ENCODE results near the gene ZNRF3.

Gene ZNRF3

DNA sequence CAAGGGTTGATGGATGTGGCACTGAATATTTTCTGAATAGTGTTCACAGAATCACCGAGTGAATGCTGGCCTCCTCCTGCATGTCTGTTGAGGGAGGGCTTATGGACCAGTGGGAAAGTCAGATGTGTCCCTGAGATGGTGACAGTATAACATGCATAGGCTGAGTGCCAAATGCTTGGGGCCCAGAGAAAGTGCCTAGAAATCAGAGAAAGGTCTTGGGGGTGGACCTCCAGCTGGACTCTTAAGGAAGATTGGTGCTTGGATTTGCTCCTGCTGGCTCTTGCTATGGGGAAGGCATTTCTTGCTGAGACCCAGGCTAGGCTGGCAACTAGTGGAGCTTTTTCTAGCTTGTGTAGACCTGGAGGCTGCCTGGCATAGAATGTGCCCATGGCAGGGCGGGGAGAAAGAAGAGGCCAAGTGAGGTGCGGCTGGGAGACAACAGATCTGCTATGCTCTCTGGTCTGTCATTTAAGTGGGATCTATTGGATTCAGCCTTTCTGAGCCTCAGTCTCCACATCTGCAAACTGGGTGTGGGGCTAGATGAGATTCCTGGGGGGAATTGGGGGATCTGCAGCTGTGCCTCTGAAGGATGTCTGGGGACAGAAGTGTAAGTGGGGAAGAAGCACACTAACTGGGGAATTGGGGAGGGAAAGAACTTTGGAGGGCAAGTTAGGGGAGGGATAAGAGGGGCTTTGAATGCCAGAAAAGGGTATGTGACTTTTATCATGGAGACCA lies 27.4 kb downstream of the ZNRF3 start:
- Histone ChIP-seq H3K9me3 (ENCODE audit: control insufficient read depth, low read length) (no peaks in the 10 kb centered on the region), H3K4me3 (ENCODE audit: low read length) (no peak overlapping the region), H3K4me1 (ENCODE audit: control insufficient read depth, insufficient read depth, low read length) (peaks cover 15% of the 10 kb centered on the region), H3K9ac (ENCODE audit: low read length) (no peak overlapping the region), H3K36me3 (ENCODE audit: control insufficient read depth, insufficient read depth, low read length, severe bottlenecking) (no peaks in the 10 kb centered on the region), H3K27me3 (replicated peaks; ENCODE audit: control insufficient read depth, insufficient read depth, low read length) (no peaks in the 10 kb centered on the region)
- no peak for DNase-seq (ENCODE audit: low read depth)

DNA sequence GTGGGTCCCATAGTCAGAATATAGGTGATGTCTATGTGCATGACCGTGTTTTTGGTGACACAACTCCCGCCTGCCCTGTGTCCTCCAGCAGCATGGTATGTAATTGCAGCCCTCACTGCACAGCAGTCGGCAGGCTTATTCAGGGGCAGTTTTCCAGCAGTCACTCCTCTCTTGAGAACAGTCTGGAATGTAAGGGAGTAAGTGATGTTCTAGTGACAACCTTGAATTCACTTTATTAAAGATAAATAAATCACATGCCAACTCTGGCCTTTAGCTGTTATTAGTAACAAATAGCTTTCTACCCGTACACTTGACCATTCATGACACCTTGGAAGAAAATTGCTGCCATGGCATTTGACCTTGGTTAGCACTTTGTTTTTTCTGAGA lies 27.9 kb downstream of the ZNRF3 start:
- Histone ChIP-seq H3K27me3 (replicated peaks; ENCODE audit: control insufficient read depth, insufficient read depth, low read length) (no peaks in the 10 kb centered on the region), H3K4me1 (ENCODE audit: control insufficient read depth, insufficient read depth, low read length) (peaks cover 15% of the 10 kb centered on the region), H3K36me3 (ENCODE audit: control insufficient read depth, insufficient read depth, low read length, severe bottlenecking) (no peaks in the 10 kb centered on the region), H3K9ac (ENCODE audit: low read length) (no peak overlapping the region), H3K4me3 (ENCODE audit: low read length) (no peak overlapping the region), H3K9me3 (ENCODE audit: control insufficient read depth, low read length) (no peaks in the 10 kb centered on the region)
- DNase-seq (ENCODE audit: low read depth) = no peak

DNA sequence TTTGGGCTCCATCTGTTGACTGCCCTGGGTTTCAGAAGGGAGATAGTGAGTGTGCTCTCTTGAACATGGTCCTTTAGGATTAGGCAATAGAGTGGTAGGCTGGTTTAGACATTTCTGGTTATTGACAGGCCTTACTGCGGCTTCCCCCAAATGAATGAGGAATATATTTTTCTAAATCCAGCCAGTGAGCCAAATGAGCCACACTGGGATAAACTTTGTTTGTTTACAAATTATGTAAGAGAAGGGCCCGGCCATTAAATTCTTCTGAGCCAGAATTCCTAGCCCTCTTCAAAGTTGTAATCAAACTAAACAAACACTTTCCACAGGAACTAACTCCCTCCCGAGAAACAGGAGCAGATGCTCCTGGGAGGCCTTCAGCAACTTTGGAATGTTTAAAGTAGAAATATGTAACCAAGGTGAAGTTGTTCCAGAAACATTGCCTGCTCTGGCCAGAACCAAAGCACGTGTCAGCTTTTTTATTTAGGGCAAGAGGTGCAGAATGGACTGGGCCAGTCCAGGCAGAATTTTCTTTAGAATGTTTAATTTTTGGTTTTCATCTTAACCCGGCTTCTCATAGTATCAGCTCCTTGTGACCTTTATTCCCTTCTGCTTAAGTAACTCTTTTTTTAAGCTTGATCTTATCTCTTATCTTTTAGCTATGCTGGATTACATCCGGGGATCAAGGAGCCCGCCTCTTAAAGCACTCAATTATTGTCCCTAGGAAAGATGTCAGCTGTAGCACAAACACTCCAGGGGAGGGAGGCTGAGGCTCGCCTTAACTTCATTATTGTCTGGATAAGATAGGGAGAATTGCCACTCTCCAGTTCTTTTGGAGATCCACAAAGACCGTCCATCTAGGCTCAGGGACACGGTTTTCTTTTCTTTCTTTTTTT lies 28.7 kb downstream of the ZNRF3 start:
- no peaks in the 10 kb centered on the region for H3K9me3 ChIP-seq (ENCODE audit: control insufficient read depth, low read length)
- no peaks in the 10 kb centered on the region for H3K36me3 ChIP-seq (ENCODE audit: control insufficient read depth, insufficient read depth, low read length, severe bottlenecking)
- no peak overlapping the region for H3K9ac ChIP-seq (ENCODE audit: low read length)

DNA sequence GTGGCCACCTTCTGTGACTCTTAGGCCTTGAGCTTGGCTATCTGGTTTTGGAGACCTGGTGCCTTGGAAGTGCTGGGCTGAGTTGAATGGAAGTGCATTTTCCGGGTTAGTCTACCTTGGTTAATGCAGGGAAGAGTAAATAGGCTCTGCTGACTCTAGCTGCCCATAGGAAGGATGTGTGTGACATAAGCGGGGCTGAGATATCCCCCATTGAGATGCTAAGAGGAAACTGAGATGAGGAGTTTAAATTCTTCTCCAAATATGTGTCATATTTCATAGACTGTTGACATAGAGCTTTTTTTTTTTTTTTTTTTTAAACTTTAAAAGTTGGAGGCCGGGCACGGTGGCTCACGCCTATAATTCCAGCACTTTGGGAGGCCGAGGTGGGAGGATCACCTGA lies 30.8 kb downstream of the ZNRF3 start:
- H3K9me3 ChIP-seq (ENCODE audit: control insufficient read depth, low read length) = no peaks in the 10 kb centered on the region
- H3K4me3 ChIP-seq (ENCODE audit: low read length) = no peak overlapping the region
- no peaks in the 10 kb centered on the region for H3K27me3 ChIP-seq (replicated peaks; ENCODE audit: control insufficient read depth, insufficient read depth, low read length)
- DNase-seq (ENCODE audit: low read depth) = no peak
- no peaks in the 10 kb centered on the region for H3K36me3 ChIP-seq (ENCODE audit: control insufficient read depth, insufficient read depth, low read length, severe bottlenecking)
- peaks cover 15% of the 10 kb centered on the region for H3K4me1 ChIP-seq (ENCODE audit: control insufficient read depth, insufficient read depth, low read length)
- no peak overlapping the region for H3K9ac ChIP-seq (ENCODE audit: low read length)

More for the DNA sequence above, 28.7 kb downstream of the ZNRF3 start:
- H3K4me1 ChIP-seq (ENCODE audit: control insufficient read depth, insufficient read depth, low read length) = peaks cover 15% of the 10 kb centered on the region
- H3K27me3 ChIP-seq (replicated peaks; ENCODE audit: control insufficient read depth, insufficient read depth, low read length) = no peaks in the 10 kb centered on the region
- no peak overlapping the region for H3K4me3 ChIP-seq (ENCODE audit: low read length)
- peak; percentile 45 for DNase-seq (ENCODE audit: low read depth)

DNA sequence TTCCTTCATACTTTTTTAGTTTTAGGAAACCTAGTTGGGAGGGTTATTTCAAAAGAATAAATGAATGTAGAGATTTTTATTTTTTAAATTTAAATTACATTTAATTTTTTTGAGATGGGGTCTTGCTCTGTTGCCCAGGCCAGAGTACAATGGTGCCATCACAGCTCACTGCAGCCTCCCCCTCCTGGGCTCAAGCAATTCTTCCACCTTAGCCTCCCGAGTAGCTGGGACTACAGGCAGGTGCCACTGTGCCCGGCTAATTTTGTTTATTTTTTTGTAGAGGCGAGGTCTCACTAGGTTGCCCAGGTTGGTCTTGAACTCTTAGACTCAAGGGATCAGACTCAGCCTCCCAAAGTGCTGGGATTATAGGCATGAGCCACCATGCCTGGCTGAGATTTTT lies 32.6 kb downstream of the ZNRF3 start:
- DNase-seq (ENCODE audit: low read depth) = no peak
- H3K36me3 ChIP-seq (ENCODE audit: control insufficient read depth, insufficient read depth, low read length, severe bottlenecking) = no peaks in the 10 kb centered on the region
- H3K4me1 ChIP-seq (ENCODE audit: control insufficient read depth, insufficient read depth, low read length) = peaks cover 15% of the 10 kb centered on the region
- no peaks in the 10 kb centered on the region for H3K27me3 ChIP-seq (replicated peaks; ENCODE audit: control insufficient read depth, insufficient read depth, low read length)
- no peaks in the 10 kb centered on the region for H3K9me3 ChIP-seq (ENCODE audit: control insufficient read depth, low read length)
- H3K4me3 ChIP-seq (ENCODE audit: low read length) = no peak overlapping the region
- no peak overlapping the region for H3K9ac ChIP-seq (ENCODE audit: low read length)

DNA sequence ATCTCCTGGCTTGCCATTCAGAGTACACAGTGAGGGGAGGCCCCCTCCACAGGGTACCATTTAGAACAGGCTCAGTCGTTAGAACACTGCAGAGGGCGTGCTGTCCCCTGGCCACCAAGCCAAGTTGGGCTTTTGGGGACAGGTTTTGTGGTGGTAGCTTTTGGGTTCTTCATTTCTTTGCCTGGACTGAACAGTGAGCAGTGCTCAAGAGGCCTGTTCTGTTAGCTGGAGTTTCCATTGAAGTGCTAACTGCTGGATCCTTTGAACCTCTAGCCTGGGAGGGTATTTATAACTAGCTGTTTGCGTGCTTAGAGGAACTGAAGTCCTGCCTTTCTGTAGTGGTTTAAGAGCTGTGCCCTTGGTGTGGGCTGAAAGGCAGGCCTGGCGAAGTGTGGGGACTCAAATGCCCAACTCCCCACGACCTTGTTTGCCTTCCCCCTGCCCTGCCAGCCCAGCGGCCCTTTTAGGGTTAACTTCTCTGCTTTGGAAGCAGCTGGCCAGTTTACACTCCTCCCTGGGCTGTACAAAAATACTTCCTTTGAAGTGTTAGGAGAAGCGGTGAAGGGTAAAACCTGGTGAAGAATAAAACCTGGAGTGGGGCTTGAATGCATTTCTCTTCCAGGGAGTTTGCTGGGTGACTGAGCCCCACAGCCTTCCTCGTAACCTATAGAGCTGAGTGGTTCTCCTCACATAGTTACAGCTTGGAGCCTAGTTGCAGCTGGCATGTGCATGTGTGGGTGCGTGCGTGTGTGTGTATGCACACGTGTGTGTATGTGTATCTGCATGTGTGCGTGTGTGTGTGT lies 34.6 kb downstream of the ZNRF3 start:
- no peak overlapping the region for H3K4me3 ChIP-seq (ENCODE audit: low read length)
- DNase-seq (ENCODE audit: low read depth) = no peak

DNA sequence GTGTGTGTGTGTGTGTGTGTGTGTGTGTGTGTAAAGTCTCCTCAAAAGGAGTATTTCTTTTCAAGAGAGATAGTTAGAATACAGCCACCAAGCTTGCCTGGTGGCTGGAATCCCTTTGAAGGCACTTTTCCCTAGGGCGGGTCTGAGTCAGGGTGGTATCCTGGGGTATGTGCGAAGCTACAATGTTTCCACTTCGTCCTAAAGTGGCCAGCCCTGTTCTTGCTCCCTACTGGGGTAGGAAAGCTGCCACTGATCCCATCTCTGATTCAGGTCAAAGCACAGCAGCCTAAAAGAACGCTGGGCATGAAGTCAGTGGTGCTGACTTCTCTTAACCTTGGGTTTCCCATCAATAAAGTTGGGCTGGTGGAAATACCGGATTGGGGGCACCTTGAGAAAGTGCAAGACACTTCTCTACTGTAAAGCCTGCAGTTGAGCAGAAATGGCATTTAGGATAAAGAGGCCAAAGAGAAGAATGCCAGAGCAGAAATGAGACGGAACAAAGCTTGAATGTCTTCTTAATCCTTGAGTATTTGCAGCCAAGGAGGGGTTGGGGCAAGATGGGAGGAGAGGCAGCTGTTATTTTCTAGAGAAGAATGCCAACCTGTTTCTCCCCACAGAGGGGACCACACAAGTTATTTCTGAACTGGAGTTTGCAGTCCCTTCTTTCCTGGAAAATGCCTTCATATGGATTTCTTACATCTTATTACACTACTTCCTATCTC lies 35.3 kb downstream of the ZNRF3 start:
- DNase-seq (ENCODE audit: low read depth) = peak; percentile 13
- no peak overlapping the region for H3K9ac ChIP-seq (ENCODE audit: low read length)
- no peak overlapping the region for H3K4me3 ChIP-seq (ENCODE audit: low read length)
- H3K27me3 ChIP-seq (replicated peaks; ENCODE audit: control insufficient read depth, insufficient read depth, low read length) = no peaks in the 10 kb centered on the region
- no peaks in the 10 kb centered on the region for H3K4me1 ChIP-seq (ENCODE audit: control insufficient read depth, insufficient read depth, low read length)
- no peaks in the 10 kb centered on the region for H3K36me3 ChIP-seq (ENCODE audit: control insufficient read depth, insufficient read depth, low read length, severe bottlenecking)
- H3K9me3 ChIP-seq (ENCODE audit: control insufficient read depth, low read length) = no peaks in the 10 kb centered on the region

More for the DNA sequence above, 34.6 kb downstream of the ZNRF3 start:
- no peaks in the 10 kb centered on the region for H3K9me3 ChIP-seq (ENCODE audit: control insufficient read depth, low read length)
- no peaks in the 10 kb centered on the region for H3K27me3 ChIP-seq (replicated peaks; ENCODE audit: control insufficient read depth, insufficient read depth, low read length)
- H3K4me1 ChIP-seq (ENCODE audit: control insufficient read depth, insufficient read depth, low read length) = no peaks in the 10 kb centered on the region
- no peak overlapping the region for H3K9ac ChIP-seq (ENCODE audit: low read length)
- no peaks in the 10 kb centered on the region for H3K36me3 ChIP-seq (ENCODE audit: control insufficient read depth, insufficient read depth, low read length, severe bottlenecking)

DNA sequence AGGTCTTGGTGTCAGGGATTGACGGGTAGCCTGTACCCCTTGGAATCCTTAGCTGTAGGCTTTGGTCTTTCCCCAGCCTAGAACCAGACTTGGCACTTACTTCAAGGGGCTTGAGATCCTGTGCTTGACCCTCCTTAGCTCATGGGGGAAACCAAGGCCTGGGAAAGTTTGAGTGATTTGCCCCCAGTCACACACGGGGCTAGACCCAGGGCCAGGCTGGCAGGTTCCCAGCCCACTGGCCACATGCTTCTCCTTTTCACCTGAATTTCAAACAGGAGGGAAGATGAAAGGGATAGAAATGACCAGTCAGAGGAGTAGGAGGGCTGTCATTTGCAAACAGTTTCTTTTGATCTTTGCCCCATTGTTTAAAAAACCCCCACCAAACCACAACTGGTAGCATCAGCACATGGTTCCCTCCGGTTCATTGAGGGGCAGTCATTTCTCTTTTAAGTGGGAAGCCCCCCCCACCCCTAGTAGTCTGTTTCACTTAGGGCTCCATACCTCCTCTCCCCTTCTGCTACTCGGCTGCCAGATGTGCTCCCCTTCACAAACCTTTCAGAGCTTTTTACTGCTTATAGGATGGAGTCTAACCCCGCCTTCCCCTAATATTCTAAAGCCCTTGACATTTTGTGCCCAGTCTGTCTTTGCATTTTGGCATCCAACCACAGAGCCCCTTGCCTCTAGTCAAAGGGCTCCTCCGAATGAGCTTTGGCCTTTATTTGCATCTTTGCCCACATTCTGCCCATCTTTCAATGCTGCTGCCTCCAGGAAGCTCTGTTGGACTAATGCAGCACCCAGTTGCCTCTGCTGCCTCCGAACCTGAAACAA lies 37.6 kb downstream of the ZNRF3 start:
- H3K27me3 ChIP-seq (replicated peaks; ENCODE audit: control insufficient read depth, insufficient read depth, low read length) = no peaks in the 10 kb centered on the region
- H3K4me1 ChIP-seq (ENCODE audit: control insufficient read depth, insufficient read depth, low read length) = no peaks in the 10 kb centered on the region
- DNase-seq (ENCODE audit: low read depth) = no peak
- no peaks in the 10 kb centered on the region for H3K9me3 ChIP-seq (ENCODE audit: control insufficient read depth, low read length)
- H3K4me3 ChIP-seq (ENCODE audit: low read length) = no peak overlapping the region
- no peaks in the 10 kb centered on the region for H3K36me3 ChIP-seq (ENCODE audit: control insufficient read depth, insufficient read depth, low read length, severe bottlenecking)
- H3K9ac ChIP-seq (ENCODE audit: low read length) = no peak overlapping the region

DNA sequence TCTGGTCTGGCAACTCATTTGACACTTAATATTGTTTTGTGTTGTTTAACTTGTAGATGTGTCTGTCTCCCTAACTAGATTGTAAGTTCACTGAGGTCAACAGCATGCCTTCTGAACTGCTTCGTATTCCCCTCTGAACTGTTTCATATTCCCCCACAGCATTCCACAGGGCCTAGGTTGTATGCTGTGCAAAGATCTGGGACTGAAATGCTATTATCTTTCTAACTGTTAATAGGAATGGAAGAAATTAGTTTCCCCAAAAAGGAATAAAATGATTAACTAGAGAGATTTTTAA lies 38.2 kb downstream of the ZNRF3 start:
- H3K4me3 ChIP-seq (ENCODE audit: low read length) = no peak overlapping the region
- no peaks in the 10 kb centered on the region for H3K4me1 ChIP-seq (ENCODE audit: control insufficient read depth, insufficient read depth, low read length)
- no peaks in the 10 kb centered on the region for H3K36me3 ChIP-seq (ENCODE audit: control insufficient read depth, insufficient read depth, low read length, severe bottlenecking)
- no peak overlapping the region for H3K9ac ChIP-seq (ENCODE audit: low read length)
- DNase-seq (ENCODE audit: low read depth) = no peak
- H3K27me3 ChIP-seq (replicated peaks; ENCODE audit: control insufficient read depth, insufficient read depth, low read length) = no peaks in the 10 kb centered on the region
- H3K9me3 ChIP-seq (ENCODE audit: control insufficient read depth, low read length) = no peaks in the 10 kb centered on the region

DNA sequence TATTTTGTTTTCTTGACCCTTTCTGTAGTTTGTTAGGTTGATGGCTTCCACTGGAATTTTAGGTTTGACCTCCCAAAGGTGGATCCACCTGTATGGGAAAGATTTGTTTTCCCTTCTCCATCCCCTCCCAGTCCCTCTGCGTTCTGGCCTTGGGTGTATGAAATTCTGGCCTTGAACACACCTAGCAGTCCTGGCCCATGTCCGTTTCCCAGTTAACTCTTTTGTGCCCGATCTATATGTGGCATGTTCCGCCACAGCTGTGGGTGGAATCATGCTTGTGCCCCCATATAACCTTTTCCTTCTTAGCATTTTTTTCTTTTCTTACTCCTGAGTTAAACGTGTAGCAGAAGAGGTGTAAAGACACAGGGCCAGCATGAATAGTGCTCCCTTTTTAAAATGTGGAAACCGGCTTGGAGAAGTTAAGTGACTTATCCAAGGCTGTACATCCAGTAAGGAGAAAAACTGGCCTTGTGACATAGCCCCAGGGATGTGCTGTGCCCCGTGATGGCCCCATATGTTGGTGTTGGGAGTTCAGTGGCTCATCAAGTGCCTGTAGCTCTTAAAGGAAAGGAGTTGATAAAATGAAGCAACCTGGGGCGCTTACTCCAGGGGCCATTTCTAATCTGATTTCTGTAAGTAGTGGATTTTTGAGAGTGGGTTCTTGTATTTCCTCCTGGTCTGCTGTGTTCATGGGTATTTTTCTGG lies 39.3 kb downstream of the ZNRF3 start:
- no peak overlapping the region for H3K9ac ChIP-seq (ENCODE audit: low read length)

More for the DNA sequence above, 39.3 kb downstream of the ZNRF3 start:
- Histone ChIP-seq H3K36me3 (ENCODE audit: control insufficient read depth, insufficient read depth, low read length, severe bottlenecking) (no peaks in the 10 kb centered on the region), H3K4me1 (ENCODE audit: control insufficient read depth, insufficient read depth, low read length) (no peaks in the 10 kb centered on the region), H3K9me3 (ENCODE audit: control insufficient read depth, low read length) (no peaks in the 10 kb centered on the region), H3K4me3 (ENCODE audit: low read length) (no peak overlapping the region), H3K27me3 (replicated peaks; ENCODE audit: control insufficient read depth, insufficient read depth, low read length) (no peaks in the 10 kb centered on the region)
- no peak for DNase-seq (ENCODE audit: low read depth)

All from adipocyte (in vitro differentiated cells).